ENCODE data around the gene LRP1B.
"Not testable (repeated sequence)": the region's sequence is repeated elsewhere in the genome, so short reads cannot be mapped to it uniquely, and the experiment has no call there.

LRP1B gene

DNA sequence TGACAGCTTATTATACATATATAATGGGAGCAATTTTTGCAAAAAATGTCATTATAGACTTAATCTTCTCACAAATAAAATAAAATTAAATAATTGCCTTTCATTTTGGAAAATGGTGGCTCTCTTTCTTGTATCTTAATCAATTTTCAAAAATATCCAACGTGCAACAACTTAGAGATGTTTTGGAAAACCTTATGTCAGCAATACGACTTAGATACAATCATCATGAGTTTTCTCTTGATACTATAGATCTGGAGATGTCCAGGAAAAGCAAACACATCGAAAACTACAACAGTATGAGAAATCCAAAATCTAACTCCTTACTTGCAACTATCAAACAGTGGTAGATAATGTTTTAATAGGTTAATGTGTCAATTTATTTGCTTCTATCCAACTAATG, 1529.0 kb downstream of the LRP1B start:
- no peak for DNase-seq (ENCODE audit: low spot score)

DNA sequence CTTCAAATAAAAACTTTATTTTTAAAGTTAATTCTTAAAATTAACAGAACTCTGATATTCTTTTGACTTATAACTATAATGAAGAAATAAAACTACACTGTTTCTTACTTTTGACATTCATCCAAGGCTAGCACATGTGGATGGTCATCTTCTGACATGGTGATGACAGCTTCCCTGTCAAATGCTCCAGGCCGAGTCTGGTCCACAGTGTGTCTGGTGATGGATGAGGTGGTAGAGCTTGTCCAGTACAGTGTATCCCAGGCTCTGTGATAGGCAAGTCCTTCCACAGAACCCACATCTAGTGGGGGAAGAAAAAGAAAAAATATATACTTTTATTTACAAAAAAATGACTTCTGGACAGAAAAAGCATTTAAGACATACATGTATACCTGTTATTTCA, 1529.5 kb downstream of the LRP1B start:
- no peak for DNase-seq (ENCODE audit: low spot score)

DNA sequence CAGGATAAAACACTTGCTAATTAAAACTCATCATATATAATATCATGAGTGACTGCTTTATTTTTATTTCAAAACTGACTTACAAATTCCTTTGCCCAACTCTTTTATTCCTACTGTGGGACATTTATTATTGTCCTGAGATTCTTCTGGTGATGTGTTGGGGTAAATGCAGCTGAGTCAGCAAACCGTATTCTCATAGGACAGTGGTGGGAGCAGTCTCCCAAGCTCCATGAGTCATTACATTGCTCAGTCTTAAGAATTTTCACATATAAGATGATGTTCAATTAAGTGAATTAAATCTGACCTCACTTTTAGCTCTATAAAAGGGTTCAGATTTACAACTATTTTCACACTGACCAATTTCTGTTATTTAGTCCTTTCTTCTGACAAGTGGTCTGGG, 1530.7 kb downstream of the LRP1B start:
- no peak for DNase-seq (ENCODE audit: low spot score)

DNA sequence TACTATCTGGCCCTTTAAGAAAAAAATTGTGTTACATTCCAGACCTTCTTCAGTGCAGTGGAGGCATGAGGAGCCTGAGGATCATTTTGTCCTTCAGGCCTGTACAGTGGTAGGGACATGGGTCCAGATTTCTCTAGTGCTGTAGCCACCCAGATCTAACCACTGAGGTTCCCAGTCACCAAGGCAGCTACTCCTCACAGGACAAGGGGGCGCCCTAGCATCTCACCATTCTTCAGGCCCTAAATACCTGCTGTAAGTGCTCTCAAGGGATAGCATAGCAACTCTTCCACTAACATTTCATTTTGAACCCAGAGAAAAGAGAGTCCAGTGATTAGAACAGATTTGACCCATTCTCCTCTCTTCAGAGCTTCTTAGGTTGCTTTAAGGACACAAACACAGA, 1533.0 kb downstream of the LRP1B start:
- no peak for DNase-seq (ENCODE audit: low spot score)

DNA sequence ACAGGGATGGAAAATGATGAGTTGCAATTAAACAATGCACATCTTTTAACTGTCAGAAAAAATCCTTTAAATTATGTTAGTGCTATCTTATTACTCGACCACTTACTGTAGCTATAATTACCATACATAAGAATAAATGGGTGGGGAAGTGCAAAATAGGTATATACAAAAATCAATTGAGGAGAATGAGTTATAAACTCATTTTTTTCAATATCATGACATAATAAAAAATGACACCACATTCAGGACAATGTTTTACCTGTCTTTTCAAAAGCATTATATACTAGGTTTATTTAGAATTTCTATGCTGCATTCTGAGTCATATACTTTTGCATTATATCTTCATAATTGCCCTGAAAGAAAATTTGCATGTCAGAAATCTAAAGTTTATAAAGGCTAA, 1533.6 kb downstream of the LRP1B start:
- DNase-seq (ENCODE audit: low spot score): no peak

DNA sequence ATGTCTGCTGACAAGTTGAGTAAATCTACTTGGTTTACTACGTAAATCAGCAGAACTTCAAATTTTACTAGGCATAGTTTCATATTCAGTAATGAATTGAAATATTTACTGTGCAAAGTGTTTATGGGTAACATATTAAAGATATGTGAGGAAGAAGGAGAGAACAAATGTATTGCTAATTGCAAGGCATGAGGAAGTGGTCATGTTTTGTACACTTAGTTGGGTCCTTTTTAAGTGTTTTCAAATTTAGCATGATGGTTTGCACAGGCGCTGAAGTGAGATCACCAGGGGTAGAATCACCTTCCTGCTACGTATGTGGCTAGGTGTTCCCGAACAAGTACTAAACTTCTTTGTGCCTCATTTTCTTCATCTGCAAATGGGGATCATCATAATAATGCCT, 1534.4 kb downstream of the LRP1B start:
- no peak for DNase-seq (ENCODE audit: low spot score)

DNA sequence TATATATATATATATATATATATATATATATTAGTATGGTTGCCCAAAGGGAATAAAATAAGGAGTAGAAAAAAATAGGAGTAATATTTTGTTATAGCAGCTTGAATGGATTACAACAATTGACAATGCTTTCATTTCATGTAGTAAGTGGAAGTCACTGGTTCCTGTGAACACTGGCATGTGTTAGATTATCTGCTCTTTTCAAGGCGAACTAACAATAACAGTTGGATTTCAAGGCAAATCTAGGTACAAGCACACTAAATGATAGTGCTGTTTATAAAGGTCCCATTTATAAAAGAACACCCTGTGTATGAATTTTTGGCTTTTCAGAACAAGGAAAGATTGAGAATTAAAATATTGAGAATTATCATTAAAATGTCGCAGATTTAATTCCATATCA, 1535.7 kb downstream of the LRP1B start:
- DNase-seq (ENCODE audit: low spot score): no peak

DNA sequence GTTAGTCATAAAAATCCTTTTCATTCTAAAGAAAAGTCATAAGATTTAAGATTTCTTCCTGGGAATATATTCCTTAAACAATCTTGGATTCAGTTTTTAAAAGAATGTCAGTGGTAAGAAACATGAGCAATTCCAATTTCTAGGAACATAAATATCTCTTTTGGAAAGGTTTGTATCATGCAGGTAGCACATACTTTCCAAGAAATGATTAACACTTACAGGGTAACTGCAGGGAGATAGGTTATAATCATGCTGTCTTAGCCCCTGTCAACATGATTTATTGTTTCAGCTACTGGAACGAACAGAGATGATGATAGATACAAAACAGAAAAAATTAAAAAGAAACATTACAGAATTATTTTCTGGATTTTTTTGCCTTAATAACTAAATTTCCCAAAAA, 1537.7 kb downstream of the LRP1B start:
- no peak for DNase-seq (ENCODE audit: low spot score)

DNA sequence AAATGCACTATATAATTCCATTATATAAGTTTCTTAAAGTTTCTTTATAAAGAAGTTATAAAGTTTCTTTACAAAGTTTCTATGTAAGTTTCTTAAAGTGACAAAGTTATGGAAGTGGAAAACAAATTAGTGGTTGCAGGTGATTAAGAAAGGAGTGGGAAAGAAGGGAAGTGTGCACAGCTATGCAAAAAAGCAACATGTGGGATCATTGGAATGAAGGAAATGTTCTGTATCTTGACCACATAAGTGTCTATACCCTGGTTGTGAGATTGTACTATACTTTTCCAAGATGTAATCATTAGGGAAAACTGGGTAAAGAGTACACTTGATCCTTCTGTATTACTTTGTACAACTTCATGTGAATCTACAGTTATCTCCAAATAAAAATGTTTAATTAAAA, 1541.1 kb downstream of the LRP1B start:
- no peak for DNase-seq (ENCODE audit: low spot score)

DNA sequence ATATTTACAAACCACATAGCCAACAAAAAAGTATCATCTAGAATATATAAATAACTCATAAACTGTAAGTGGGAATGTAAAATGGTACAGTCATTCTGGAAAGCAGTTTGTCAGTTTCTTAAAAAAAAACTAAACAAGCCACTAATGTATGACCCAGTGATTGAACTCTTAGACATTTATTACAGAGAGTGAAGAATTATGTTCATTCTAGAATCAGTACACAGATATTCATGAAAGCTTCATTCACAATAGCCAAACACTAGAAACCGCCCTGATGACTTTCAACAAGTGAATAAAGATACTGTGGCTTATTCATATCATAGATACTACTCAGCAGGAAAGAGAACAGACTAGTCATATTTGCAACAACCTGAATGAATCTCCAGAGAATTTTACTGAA, 1541.5 kb downstream of the LRP1B start:
- DNase-seq (ENCODE audit: low spot score): no peak

DNA sequence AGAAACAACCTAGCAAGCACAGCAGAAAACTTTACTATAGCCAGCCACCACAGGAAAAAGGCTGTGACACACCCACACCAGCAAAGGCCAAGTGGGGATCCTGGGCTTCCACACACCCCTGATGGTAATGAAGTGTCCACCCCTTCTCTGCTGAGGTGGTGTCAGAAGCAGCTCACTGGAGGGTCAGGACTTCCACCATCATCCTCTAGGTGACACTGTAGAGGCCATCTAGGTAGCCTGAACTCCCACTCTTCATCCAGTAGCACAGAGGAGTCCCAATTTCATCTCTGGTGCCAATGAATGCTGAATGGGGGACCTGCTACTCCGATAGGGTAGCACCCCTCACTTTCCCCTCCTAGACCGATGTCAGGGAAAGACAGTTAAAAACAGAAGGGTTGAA, 1544.4 kb downstream of the LRP1B start:
- DNase-seq (ENCODE audit: low spot score): peak; percentile 15

DNA sequence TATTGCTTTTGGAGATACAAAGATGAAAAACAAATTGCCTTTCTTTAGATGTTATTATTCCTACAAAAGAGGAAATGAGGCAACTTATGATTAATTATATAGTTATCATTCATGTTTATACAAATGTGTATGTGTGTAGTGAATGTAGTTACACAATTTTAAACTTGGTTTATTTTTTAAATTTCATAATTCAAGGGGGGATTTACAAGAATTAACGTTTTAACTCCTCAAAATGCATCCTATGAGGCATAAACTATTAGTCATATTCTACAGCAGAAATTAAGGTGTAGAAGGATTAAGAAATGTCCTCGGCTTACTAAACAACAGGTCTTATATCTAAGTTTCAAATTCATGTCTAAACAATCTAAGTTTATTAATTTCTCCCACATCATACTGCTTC, 1545.8 kb downstream of the LRP1B start:
- no peak for DNase-seq (ENCODE audit: low spot score)

DNA sequence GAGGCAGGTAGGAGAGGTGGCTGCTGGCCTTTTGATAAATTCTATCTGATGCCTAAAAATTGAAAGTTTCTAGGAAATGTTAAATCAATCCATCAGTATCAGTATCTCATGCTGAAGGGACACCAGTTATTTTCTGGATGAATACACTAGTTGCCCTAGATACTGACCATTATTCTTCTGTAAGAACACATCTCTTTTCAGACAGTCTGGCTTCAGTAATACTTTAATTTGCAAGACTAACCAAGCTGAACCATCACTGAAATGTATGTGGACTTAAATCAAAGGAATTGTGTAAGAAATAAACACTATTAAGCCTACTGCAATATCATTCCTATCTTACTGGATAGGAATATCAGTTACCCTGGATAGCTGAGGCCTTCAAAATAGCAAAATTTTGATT, 1546.3 kb downstream of the LRP1B start:
- no peak for DNase-seq (ENCODE audit: low spot score)

DNA sequence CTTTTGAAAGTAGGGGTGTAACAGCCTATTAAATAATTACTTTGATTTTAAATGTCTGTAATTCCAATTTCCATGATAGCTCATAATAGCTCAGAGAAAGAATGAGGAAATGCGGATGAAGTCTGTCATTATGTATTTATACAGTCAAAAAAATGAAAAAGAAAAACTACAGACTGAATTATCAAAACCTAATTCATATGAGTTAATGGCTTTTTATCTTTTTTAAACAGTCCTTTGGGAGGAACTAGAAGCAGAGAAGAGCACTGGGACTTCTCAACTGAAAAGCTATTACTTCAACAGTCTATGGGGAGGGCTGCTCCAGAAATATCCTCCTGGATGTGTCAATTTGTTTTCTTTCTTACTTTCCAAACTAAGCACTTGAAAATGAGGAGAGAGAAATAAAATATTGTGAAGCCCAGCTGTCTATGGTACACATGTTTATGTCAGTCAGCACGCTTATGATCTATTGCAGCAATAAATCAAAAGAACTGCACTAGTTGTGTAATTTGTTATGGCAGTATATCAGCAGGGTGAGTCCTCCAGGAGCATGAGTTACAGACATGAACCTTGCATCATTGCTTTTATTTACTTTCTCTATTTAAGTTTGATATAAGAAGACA, 1550.2 kb downstream of the LRP1B start:
- peak; percentile 5 for DNase-seq (ENCODE audit: low spot score)

DNA sequence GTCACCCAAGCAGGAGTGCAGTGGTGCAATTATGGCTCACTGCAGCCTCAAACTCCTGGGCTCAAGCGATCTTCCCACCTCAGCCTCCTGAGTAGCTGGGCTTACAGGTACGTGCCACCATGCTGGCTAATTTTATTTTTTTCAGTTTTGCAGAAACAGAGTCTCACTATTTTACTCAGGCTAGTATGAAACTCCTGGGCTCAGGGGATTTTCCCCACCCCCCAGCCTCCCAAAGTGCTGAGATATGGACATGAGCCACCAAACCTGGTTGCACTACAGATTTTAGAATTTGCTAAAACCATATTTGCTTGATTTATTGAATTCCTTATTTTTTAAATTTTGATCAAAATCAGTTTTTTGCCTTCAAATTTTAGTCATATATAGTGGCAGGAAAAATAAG, 1553.4 kb downstream of the LRP1B start:
- no peak for DNase-seq (ENCODE audit: low spot score)

DNA sequence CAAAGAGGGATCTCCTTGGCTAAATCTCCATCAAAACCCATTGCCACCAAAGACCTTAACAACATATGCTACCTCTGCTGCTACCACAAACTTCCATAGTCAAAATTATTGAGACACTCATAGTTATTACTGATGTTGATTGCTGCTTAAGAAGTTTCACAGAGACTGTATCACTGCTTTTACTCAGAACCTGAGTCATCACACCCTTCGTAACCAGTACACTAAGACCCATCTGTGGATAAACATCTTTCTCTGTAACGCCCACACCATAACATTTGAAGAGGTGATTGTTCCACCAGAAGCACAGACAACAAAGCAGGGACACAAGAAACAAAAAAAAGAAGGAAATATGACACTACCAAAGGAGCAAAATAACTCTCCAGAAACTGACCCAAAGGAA, 1563.1 kb downstream of the LRP1B start:
- no peak for DNase-seq (ENCODE audit: low spot score)

DNA sequence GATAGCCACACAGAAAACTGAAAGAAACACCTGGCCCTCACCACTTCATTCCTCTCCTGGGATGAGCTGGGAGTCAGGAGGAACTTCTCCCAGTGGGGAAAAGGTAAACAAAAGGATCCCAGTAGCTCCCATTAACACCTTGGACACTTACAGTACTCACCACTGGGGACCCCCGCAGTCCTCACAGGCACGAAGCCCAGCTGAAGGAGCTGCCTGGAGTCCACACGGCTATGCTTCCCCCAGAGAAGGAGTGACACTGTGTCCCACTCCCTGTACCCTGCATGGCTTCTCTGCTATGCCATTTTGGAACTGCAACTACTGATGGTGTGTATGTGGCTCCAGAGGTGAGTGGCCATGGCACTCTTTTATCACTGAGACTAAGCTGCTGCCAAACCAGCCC, 1565.1 kb downstream of the LRP1B start:
- no peak for DNase-seq (ENCODE audit: low spot score)

DNA sequence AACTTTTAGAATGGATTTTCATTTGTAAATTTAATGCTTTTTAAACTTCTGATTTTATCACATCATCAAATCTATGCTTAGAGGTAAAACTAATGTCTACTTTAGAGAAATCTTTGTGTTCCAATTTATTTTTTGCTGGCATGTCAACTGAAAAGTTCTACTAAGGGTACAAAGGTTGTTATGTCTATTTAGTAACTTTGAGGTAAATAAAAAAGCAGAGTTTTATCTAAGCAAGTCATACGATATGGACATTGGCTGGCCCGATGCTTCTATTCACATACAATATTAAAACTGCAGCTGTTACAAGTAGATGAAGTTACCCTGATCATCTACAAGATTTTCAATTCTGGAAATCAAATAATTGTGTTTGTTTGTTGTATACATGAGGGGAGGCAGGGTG, 1575.1 kb downstream of the LRP1B start:
- DNase-seq (ENCODE audit: low spot score): no peak

DNA sequence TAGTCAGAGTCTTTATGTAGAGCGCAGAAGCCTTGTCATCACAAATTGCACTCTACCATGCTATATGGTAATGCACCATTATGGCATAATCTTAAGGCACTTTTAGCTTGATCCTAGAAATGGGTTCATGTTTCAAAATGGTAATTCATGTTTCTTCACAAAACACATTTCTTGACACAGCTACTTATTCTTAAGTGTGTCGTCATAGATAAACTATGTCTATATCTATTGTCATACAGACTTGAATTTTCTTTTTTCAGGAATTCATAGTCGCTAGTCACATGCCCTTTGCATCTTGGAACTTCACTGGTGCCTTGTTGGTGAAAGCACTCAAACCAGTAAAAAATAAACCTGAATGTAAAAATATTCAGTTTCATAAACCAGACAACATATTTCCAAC, 1578.2 kb downstream of the LRP1B start:
- no peak for DNase-seq (ENCODE audit: low spot score)

DNA sequence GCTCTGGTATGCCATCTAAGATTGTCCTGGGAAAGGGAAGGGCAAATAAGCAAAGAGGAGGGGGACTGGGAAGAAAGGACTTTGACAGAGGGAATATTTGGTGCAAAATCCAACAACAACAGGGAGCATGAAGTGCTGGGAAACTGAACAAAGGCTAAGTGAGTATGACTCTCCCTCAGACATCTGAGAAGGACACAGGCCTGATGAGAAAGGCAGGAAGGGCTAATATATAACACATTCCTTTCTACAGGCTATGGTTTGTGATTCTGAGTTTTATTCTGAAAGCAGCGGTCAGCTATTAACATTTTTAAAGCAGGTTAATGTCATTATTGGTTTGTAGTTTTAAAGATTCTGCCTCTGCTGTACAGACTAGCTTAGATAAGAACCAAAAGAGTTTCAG, 1579.5 kb downstream of the LRP1B start:
- no peak for DNase-seq (ENCODE audit: low spot score)

DNA sequence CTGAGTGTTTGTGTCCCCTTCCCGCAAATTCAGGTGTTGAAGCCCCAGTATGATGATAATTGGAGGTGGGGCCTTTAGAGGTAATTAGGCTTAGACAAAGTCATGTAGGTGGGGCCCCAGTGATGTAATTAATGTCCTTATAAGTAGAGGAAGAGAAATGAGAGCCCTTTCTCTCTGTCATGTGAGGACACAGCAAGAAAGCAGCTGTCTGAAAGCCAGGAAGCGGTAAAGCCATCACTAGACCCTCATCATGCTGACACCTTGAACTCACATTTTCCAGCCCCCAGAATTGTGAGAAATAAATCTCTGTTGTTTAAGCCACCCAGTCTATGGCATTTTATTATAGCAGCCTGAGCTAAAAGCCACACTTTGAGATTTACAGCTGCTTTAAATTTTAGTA, 1580.0 kb downstream of the LRP1B start:
- no peak for DNase-seq (ENCODE audit: low spot score)

DNA sequence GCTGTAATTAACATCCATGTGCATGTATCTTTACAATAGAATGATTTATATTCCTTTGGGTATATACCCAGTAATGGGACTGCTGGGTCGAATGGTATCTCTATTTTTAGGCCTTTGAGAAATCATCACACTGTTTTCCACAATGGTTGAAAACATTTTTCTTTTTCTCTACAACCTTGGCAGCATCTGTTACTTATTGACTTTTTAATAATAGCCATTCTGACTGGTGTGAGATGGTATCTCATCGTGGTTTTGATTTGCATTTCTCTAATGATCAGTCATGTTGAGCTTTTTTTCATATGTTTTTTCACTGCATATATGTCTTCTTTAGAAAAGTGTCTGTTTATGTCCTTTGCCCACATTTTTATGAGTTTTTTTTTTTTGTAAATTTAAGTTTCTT, 1586.0 kb downstream of the LRP1B start:
- DNase-seq (ENCODE audit: low spot score): not testable (repeated sequence)

DNA sequence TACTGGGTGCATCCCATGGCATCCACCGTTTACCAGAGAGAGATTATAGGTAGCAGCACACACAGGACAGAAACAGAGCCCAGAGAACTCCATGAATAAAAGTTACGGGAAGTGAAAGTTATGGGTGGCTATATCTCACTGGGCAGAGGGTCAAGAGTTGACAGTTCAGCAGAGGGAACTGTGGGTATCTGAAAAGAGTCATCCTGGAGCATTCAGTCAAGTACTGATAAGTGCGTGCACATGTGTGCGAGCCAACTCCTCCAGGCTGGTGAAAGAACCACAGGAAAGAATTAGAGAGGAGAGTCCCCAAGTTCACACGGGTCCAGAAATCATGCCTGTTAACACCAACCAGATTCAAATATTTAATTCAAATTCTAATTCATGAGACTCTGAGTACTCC, 1588.2 kb downstream of the LRP1B start:
- no peak for DNase-seq (ENCODE audit: low spot score)

DNA sequence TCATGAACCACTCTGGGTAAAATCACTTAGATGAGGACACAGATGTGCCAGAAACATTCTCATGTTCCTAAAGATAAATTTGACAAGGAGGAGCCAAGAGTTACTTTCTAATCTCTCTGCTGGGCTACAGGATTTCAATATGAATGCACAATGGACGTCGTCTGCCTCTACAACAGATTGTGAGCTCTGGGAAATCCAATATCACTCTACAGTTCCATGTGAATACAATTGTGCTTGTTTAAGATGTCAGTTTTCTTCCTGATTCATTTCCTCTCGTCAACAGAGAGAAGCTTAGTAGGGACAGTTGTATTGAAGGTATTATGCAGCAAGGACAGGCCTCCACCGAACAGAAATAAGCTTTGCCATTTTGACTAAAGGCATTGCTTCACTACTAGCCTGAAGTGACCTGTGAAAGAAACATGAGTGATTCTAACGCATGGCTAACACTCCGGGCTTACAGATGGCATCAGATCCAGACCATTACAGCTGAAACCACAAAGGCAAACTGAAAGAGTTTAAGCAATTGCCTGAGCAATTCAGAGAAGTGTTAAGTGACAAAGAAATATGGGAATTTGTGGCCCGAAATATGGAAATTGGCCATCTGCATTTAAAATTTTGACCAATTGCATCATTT, 1591.5 kb downstream of the LRP1B start:
- DNase-seq (ENCODE audit: low spot score): no peak

DNA sequence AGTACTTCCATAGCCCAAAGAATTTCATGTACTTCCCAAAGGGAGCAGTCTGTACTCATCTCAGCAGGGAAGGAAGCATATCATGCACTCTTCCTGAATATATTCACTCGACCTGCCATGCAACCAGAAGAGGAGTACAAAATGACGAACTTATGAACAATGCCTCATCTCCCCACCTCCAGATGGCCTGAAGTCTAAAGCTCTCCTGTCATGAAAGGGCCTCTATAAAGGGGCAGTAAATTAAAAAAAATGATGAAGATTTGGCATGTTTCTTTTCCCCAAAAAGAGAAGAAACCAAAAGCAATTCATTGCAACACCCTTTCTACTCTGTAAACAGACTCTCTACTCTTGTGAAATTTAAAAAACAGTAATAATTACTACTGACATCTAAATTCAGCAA, 1601.1 kb downstream of the LRP1B start:
- DNase-seq (ENCODE audit: low spot score): no peak

All from HuH-7.5 (cell line).